Astrocyte (in vitro differentiated cells and primary cell): ENCODE data around the gene DUSP23.

Source experiments
- CTCF ChIP-seq: IDR thresholded peaks from 2 replicates; pipeline ENCODE4 v1.5.1; 2011; ENCODE audit warnings: low read depth, mild to moderate bottlenecking, inconsistent platforms, low read length, moderate library complexity; ENCODE audit not compliant: insufficient read depth
- EZH2 ChIP-seq: IDR thresholded peaks from 2 replicates; pipeline ENCODE4 v1.6.1; 2012; ENCODE audit warnings: mild to moderate bottlenecking, low read length, inconsistent platforms; ENCODE audit not compliant: insufficient read depth

GRCh38 chr1:159774465-159774864 is 6.3 kb upstream of the DUSP23 start:
- TF ChIP-seq CTCF (no peak), EZH2 (no peak)
